GM04503 (cell line): ENCODE measurements around the gene ZDHHC22.

ENCODE experiments used
- DNase-seq: peaks from one replicate; pipeline ENCODE4 v3.0.0-alpha.2; 2012; ENCODE audit warnings: low read depth

ZDHHC22 gene

GRCh38 chr14:77126461-77126990, 15.1 kb downstream of the ZDHHC22 start:
- DNase-seq = no peak

GRCh38 chr14:77125823-77126325, 15.7 kb downstream of the ZDHHC22 start:
- DNase-seq = no peak

- DNase-seq = no peak
These were observed 16.2 kb downstream of the ZDHHC22 start for GRCh38 chr14:77125281-77125801.

GRCh38 chr14:77124345-77125280, 17.0 kb downstream of the ZDHHC22 start:
- no peak for DNase-seq

GRCh38 chr14:77123381-77124325, 17.9 kb downstream of the ZDHHC22 start:
- DNase-seq = no peak

- DNase-seq = no peak
These were observed 19.0 kb downstream of the ZDHHC22 start for GRCh38 chr14:77122526-77123125.

- DNase-seq = no peak
These were observed 20.5 kb downstream of the ZDHHC22 start for GRCh38 chr14:77120771-77121743.

GRCh38 chr14:77119851-77120250, 21.7 kb downstream of the ZDHHC22 start:
- DNase-seq = no peak

- DNase-seq = no peak
These were observed 25.3 kb downstream of the ZDHHC22 start for GRCh38 chr14:77116172-77116817.

GRCh38 chr14:77114609-77115008, 27.0 kb downstream of the ZDHHC22 start:
- DNase-seq = no peak

GRCh38 chr14:77113644-77114043, 27.9 kb downstream of the ZDHHC22 start:
- DNase-seq = no peak

GRCh38 chr14:77111021-77111420, 30.6 kb downstream of the ZDHHC22 start:
- no peak for DNase-seq

- DNase-seq = no peak
These were observed 31.3 kb downstream of the ZDHHC22 start for GRCh38 chr14:77110286-77110685.

GRCh38 chr14:77109656-77110055, 31.9 kb downstream of the ZDHHC22 start:
- no peak for DNase-seq

- DNase-seq = no peak
These were observed 32.8 kb downstream of the ZDHHC22 start for GRCh38 chr14:77108753-77109152.

- no peak for DNase-seq
These were observed 34.4 kb downstream of the ZDHHC22 start for GRCh38 chr14:77107228-77107627.

GRCh38 chr14:77106666-77107065, 34.9 kb downstream of the ZDHHC22 start:
- DNase-seq = no peak

GRCh38 chr14:77105145-77105939, 36.2 kb downstream of the ZDHHC22 start:
- no peak for DNase-seq

GRCh38 chr14:77104393-77104792, 37.2 kb downstream of the ZDHHC22 start:
- no peak for DNase-seq
